K562 (cell line): ENCODE results near the gene GOLT1A. TPM values are rescaled to one million over a fixed set of nuclear protein-coding genes. Genes with fewer than 3 reads are reported as not detected.

Source experiments
- BCL6 ChIP-seq: fragments of 250-450 bp; sonication (Bioruptor Pico); IDR thresholded peaks from 2 replicates; pipeline ENCODE4 v1.4.0; 2020
- CTCF ChIP-seq, 3 experiments: IDR thresholded peaks in 2 of 3; conservative IDR thresholded peaks in 1 of 3; 2 replicates each; pipeline ENCODE4 v1.5.1; 2011 to 2012; ENCODE audit warnings: low read length in 3 of 3, mild to moderate bottlenecking in 3 of 3, control low read depth in 2 of 3, improper control_type of control experiment in 1 of 3, inconsistent platforms in 1 of 3, low read depth in 1 of 3, mixed read lengths in 1 of 3, moderate library complexity in 1 of 3; ENCODE audit not compliant: insufficient read depth in 2 of 3
- DEAF1 ChIP-seq: fragments of 450-650 bp; formaldehyde crosslinking; IDR thresholded peaks from 2 replicates; pipeline ENCODE4 v1.4.0; 2020; ENCODE audit warnings: mild to moderate bottlenecking, moderate library complexity
- FOXK1 ChIP-seq: sonication (generic); formaldehyde crosslinking; IDR thresholded peaks from 2 replicates; pipeline ENCODE4 v1.8.0; 2022; ENCODE audit warnings: missing genetic modification reagents, mild to moderate bottlenecking, borderline replicate concordance
- JUND ChIP-seq, 2 experiments: IDR thresholded peaks; 2 replicates in 1 of 2; 3 replicates in 1 of 2; pipeline ENCODE4 v1.6.1; 2011; ENCODE audit warnings: borderline replicate concordance in 2 of 2, low read depth in 2 of 2, low read length in 2 of 2, improper control_type of control experiment in 1 of 2, missing biosample characterization in 1 of 2, missing genetic modification characterization in 1 of 2, missing genetic modification reagents in 1 of 2
- KLF16 ChIP-seq: IDR thresholded peaks from 2 replicates; pipeline ENCODE4 v1.6.1; 2016; ENCODE audit warnings: antibody characterized with exemption
- MAX ChIP-seq: sonication (generic); formaldehyde crosslinking; IDR thresholded peaks from 2 replicates; pipeline ENCODE4 v1.9.0; 2022; ENCODE audit warnings: mild to moderate bottlenecking, missing genetic modification reagents
- OTX1 ChIP-seq: fragments of 450-650 bp; formaldehyde crosslinking; IDR thresholded peaks from 2 replicates; pipeline ENCODE4 v1.4.0; 2022; ENCODE audit warnings: mild to moderate bottlenecking
- PKNOX1 ChIP-seq: fragments of 450-650 bp; IDR thresholded peaks from 2 replicates; pipeline ENCODE4 v1.6.1; 2016
- RREB1 ChIP-seq: fragments of 250-450 bp; sonication (Bioruptor Pico); IDR thresholded peaks from 2 replicates; pipeline ENCODE4 v1.4.0; 2020
- TAF9B ChIP-seq: fragments of 450-650 bp; IDR thresholded peaks from 2 replicates; pipeline ENCODE4 v1.6.1; 2018; ENCODE audit warnings: mild to moderate bottlenecking; ENCODE audit not compliant: partially characterized antibody
- TEAD1 ChIP-seq, 2 experiments: fragments of 450-650 bp in 1 of 2; sonication (generic) in 1 of 2; formaldehyde crosslinking; IDR thresholded peaks; 2 replicates each; pipeline versions ENCODE4 v1.4.0 to v1.8.0; 2020 to 2022; ENCODE audit warnings: mild to moderate bottlenecking in 2 of 2, missing genetic modification reagents in 1 of 2
- ZNF143 ChIP-seq: sonication (generic); formaldehyde crosslinking; IDR thresholded peaks from 2 replicates; pipeline ENCODE4 v1.9.0; 2022; ENCODE audit warnings: mild to moderate bottlenecking, missing genetic modification reagents
- ZNF384 ChIP-seq: IDR thresholded peaks from 2 replicates; pipeline ENCODE4 v1.6.1; 2012; ENCODE audit warnings: low read depth, low read length, improper control_type of control experiment
- ZNF583 ChIP-seq: fragments of 250-450 bp; sonication (Bioruptor Pico); IDR thresholded peaks from 2 replicates; pipeline ENCODE4 v1.4.0; 2020
- ZNF707 ChIP-seq: fragments of 250-450 bp; sonication (Bioruptor Pico); conservative IDR thresholded peaks from 2 replicates; pipeline ENCODE4 v1.8.0; 2022; ENCODE audit warnings: inconsistent platforms, mild to moderate bottlenecking, moderate library complexity
- polyA plus RNA-seq, 8 experiments: library from polyadenylated mRNA; depleted of rRNA in 4 of 8; stranded (reverse) in 5 of 8; unstranded in 3 of 8; fragments of >200 nt; fragmentation: Nextera tagmentation in 2 of 8; fragmentation: Illumina TruSeq in 1 of 8; extraction: Ambion mirVana in 2 of 8; extraction: Trizol in 1 of 8; gene quantifications; 2 replicates each; pipeline versions ENCODE4 v1.2.1 to v1.2.3, GENCODE V29; 2011 to 2014; ENCODE audit warnings: inconsistent platforms in 1 of 8, missing spikeins in 1 of 8
- total RNA-seq, 7 experiments: library from RNA; depleted of rRNA in 6 of 7; stranded (reverse); fragments of >200 nt in 6 of 7; fragmentation: Illumina TruSeq in 2 of 7; extraction: Trizol in 2 of 7; gene quantifications; 2 replicates each; pipeline versions ENCODE4 v1.2.1 to v1.2.3, GENCODE V29; 2011 to 2021; ENCODE audit warnings: low replicate concordance in 1 of 7

Gene GOLT1A
- total and polyA plus RNA-seq, 9 of the 15 experiments (the other 6 are each of a cell fraction or from before 2014, with no cell fraction given), result not detected

- TF ChIP-seq CTCF (IDR thresholded peaks at IDR 0.05 in 2 of 3, conservative IDR thresholded peaks at IDR 0.05 in 1 of 3; ENCODE audit: insufficient read depth in 2 of 3, low read depth in 1 of 3, low read length in 3 of 3) (peak; percentile 89 to 94 (median 89)), MAX (CRISPR knock-in tag) (0 out of 2 replicates have a peak, but pooled peaks have one; percentile 22), FOXK1 (CRISPR knock-in tag) (0 out of 2 replicates have a peak, but pooled peaks have one; percentile 6), KLF16 (peak; percentile 31; the same call in 1 of the 2 replicates), ZNF707 (CRISPR knock-in tag) (no peak), TEAD1 (CRISPR knock-in tag; IDR thresholded peaks at IDR 0.05) (0 out of 4 replicates have a peak, but pooled peaks of 1 of the 2 experiments have one; percentile 26), ZNF143 (CRISPR knock-in tag) (no peak), TAF9B (no peak), OTX1 (CRISPR knock-in tag) (peak; percentile 53; the same call in 1 of the 2 replicates), PKNOX1 (peak; percentile 62), ZNF583 (0 out of 2 replicates have a peak, but pooled peaks have one; percentile 43), ZNF384 (0 out of 2 replicates have a peak, but pooled peaks have one; percentile 10), RREB1 (0 out of 2 replicates have a peak, but pooled peaks have one; percentile 15), JUND (IDR thresholded peaks at IDR 0.05; ENCODE audit: borderline replicate concordance, low read depth, low read length) (peak; percentile 25; the same call in 1 of the 2 replicates), JUND (tag; IDR thresholded peaks at IDR 0.05; ENCODE audit: borderline replicate concordance, low read depth, low read length) (no peak; the same call in 2 of the 3 replicates), BCL6 (CRISPR knock-in tag) (0 out of 2 replicates have a peak, but pooled peaks have one; percentile 36), DEAF1 (CRISPR knock-in tag) (peak; percentile 54; the same call in 1 of the 2 replicates)
Observed at GRCh38 chr1:204207136-204207616, 6.6 kb downstream of the GOLT1A start (continued).
